Central memory CD4-positive, alpha-beta T cell (primary cell): ENCODE measurements around the gene HIF1A.
"Not testable (repeated sequence)": the region's sequence is repeated elsewhere in the genome, so short reads cannot be mapped to it uniquely, and the experiment has no call there.

ENCODE experiments used
- DNase-seq: peaks from one replicate; pipeline ENCODE4 v3.0.0; 2022

Gene HIF1A

GRCh38 chr14:61749867-61750266 is 54.6 kb downstream of the HIF1A start:
- no peak for DNase-seq

- DNase-seq = peak; percentile 71
These were observed 55.6 kb downstream of the HIF1A start for GRCh38 chr14:61750708-61751474.

GRCh38 chr14:61751475-61751989 is 56.2 kb downstream of the HIF1A start:
- no peak for DNase-seq

- no peak for DNase-seq
These were observed 57.3 kb downstream of the HIF1A start for GRCh38 chr14:61752626-61753025.

GRCh38 chr14:61753631-61754030 is 58.3 kb downstream of the HIF1A start:
- no peak for DNase-seq

- DNase-seq = no peak
These were observed 59.5 kb downstream of the HIF1A start for GRCh38 chr14:61754627-61755381.

GRCh38 chr14:61755382-61755742 is 60.0 kb downstream of the HIF1A start:
- not testable (repeated sequence) for DNase-seq

GRCh38 chr14:61756135-61756534 is 60.8 kb downstream of the HIF1A start:
- no peak for DNase-seq

- no peak for DNase-seq
These were observed 64.6 kb downstream of the HIF1A start for GRCh38 chr14:61759878-61760277.

GRCh38 chr14:61761557-61761956 is 66.2 kb downstream of the HIF1A start:
- no peak for DNase-seq

- peak; percentile 97 for DNase-seq
These were observed 66.9 kb downstream of the HIF1A start, which contains the start of gene SNAPC1 for GRCh38 chr14:61761959-61762786. Gene SNAPC1, plus strand, starts transcription at chr14:61762420. Its CDS starts 41 bp downstream, at chr14:61762461.

GRCh38 chr14:61764342-61765122 is 69.2 kb downstream of the HIF1A start:
- DNase-seq = no peak

- no peak for DNase-seq
These were observed 70.1 kb downstream of the HIF1A start for GRCh38 chr14:61765225-61765943.

GRCh38 chr14:61766151-61766550 is 70.8 kb downstream of the HIF1A start:
- no peak for DNase-seq

GRCh38 chr14:61768240-61768639 is 72.9 kb downstream of the HIF1A start:
- no peak for DNase-seq

GRCh38 chr14:61769893-61770292 is 74.6 kb downstream of the HIF1A start:
- DNase-seq = no peak

- no peak for DNase-seq
These were observed 79.5 kb downstream of the HIF1A start for GRCh38 chr14:61774861-61775260.

- DNase-seq = peak; percentile 18
These were observed 84.8 kb downstream of the HIF1A start for GRCh38 chr14:61780125-61780524.

GRCh38 chr14:61797309-61797708 is 102.0 kb downstream of the HIF1A start:
- no peak for DNase-seq
